Activated T-helper 1 cell treated with anti-CD3 and anti-CD28 coated beads, Interleukin-12 subunit alpha, Interleukin-12 subunit beta, Interleukin-2, Interleukin-4 antibody, amounts not matched to agents 30 ng/mL and 10 ng/mL and 1 ng/mL, durations not matched to agents 14 hours and 24 hours and 36 hours (primary cell): Measurements from ENCODE around the gene IRX3. TPM values are rescaled to one million over a fixed set of nuclear protein-coding genes. Genes with fewer than 3 reads are reported as not detected.

ENCODE experiments used
- DNase-seq: peaks from one replicate; pipeline ENCODE4 v3.0.0; 2021; ENCODE audit warnings: low spot score
- H3K27ac Mint-ChIP-seq: one replicate; pipeline ENCODE4 v1.8.0; 2021; ENCODE audit warnings: mild to moderate bottlenecking, mixed read lengths
- H3K27me3 Mint-ChIP-seq: one replicate; pipeline ENCODE4 v1.8.0; 2022; ENCODE audit warnings: mild to moderate bottlenecking, moderate library complexity, mixed read lengths; ENCODE audit not compliant: insufficient read depth
- H3K36me3 Mint-ChIP-seq: one replicate; pipeline ENCODE4 v1.8.0; 2021; ENCODE audit warnings: low read depth, mixed read lengths
- H3K4me1 Mint-ChIP-seq: one replicate; pipeline ENCODE4 v1.8.0; 2021; ENCODE audit warnings: low read depth, mixed read lengths
- H3K4me3 Mint-ChIP-seq: one replicate; pipeline ENCODE4 v1.8.0; 2021; ENCODE audit warnings: mild to moderate bottlenecking, moderate library complexity, mixed read lengths
- H3K9me3 Mint-ChIP-seq: one replicate; pipeline ENCODE4 v1.8.0; 2021; ENCODE audit warnings: mixed read lengths
- intact Hi-C: fragments of 100-400 bp; cut with micrococcal nuclease; formaldehyde crosslinking; loops from one replicate; pipeline ENCODE4 v1.15.1; 2024
- total RNA-seq: library from RNA; stranded (reverse); gene quantifications from 2 replicates; pipeline ENCODE4 v1.2.3, GENCODE V29; 2022

IRX3 gene
- total RNA-seq, 1 donor from 2014 or later = 1.1 TPM

- Mint-ChIP-seq H3K36me3 (no peaks in the 10 kb centered on the region), H3K27me3 (no peaks in the 10 kb centered on the region), H3K4me3 (no peak overlapping the region), H3K4me1 (no peaks in the 10 kb centered on the region), H3K9me3 (peaks cover 4% of the 10 kb centered on the region), H3K27ac (no peak overlapping the region)
- no peak for DNase-seq
- intact Hi-C loops = no loop called here
Measured at GRCh38 chr16:54246454-54246821, 40.1 kb downstream of the IRX3 start.

- Mint-ChIP-seq H3K4me1 (no peaks in the 10 kb centered on the region), H3K36me3 (no peaks in the 10 kb centered on the region), H3K9me3 (peaks cover 4% of the 10 kb centered on the region), H3K27ac (no peak overlapping the region), H3K27me3 (no peaks in the 10 kb centered on the region), H3K4me3 (no peak overlapping the region)
- intact Hi-C loops = no loop called here
- DNase-seq = no peak
Measured at GRCh38 chr16:54245788-54246453, 40.7 kb downstream of the IRX3 start.

- Mint-ChIP-seq H3K27me3 (no peaks in the 10 kb centered on the region), H3K27ac (no peak overlapping the region), H3K4me1 (no peaks in the 10 kb centered on the region), H3K36me3 (no peaks in the 10 kb centered on the region), H3K9me3 (peaks cover 4% of the 10 kb centered on the region), H3K4me3 (no peak overlapping the region)
- DNase-seq = no peak
- intact Hi-C loops = no loop called here
Measured at GRCh38 chr16:54244061-54244886, 42.3 kb downstream of the IRX3 start.

- H3K4me3 Mint-ChIP-seq = no peak overlapping the region
- no peaks in the 10 kb centered on the region for H3K27me3 Mint-ChIP-seq
- no peaks in the 10 kb centered on the region for H3K36me3 Mint-ChIP-seq
- H3K27ac Mint-ChIP-seq = no peak overlapping the region
- no peaks in the 10 kb centered on the region for H3K4me1 Mint-ChIP-seq
- H3K9me3 Mint-ChIP-seq = peaks cover 4% of the 10 kb centered on the region
- intact Hi-C loops = no loop called here
- DNase-seq = no peak
Measured at GRCh38 chr16:54243202-54243601, 43.4 kb downstream of the IRX3 start.

GRCh38 chr16:54242199-54242598, 44.4 kb downstream of the IRX3 start:
- H3K4me3 Mint-ChIP-seq = no peak overlapping the region
- H3K9me3 Mint-ChIP-seq = peaks cover 4% of the 10 kb centered on the region
- no peaks in the 10 kb centered on the region for H3K4me1 Mint-ChIP-seq
- no peak for DNase-seq
- no peaks in the 10 kb centered on the region for H3K27me3 Mint-ChIP-seq
- no peaks in the 10 kb centered on the region for H3K36me3 Mint-ChIP-seq
- intact Hi-C loops = no loop called here
- H3K27ac Mint-ChIP-seq = no peak overlapping the region

- H3K9me3 Mint-ChIP-seq = peaks cover 4% of the 10 kb centered on the region
- intact Hi-C loops = no loop called here
Measured at GRCh38 chr16:54241525-54241924, 45.1 kb downstream of the IRX3 start.

GRCh38 chr16:54240271-54241129, 46.1 kb downstream of the IRX3 start:
- no peak for DNase-seq
- Mint-ChIP-seq H3K4me3 (no peak overlapping the region), H3K36me3 (no peaks in the 10 kb centered on the region), H3K4me1 (no peaks in the 10 kb centered on the region), H3K27ac (no peak overlapping the region), H3K9me3 (no peaks in the 10 kb centered on the region), H3K27me3 (no peaks in the 10 kb centered on the region)
- intact Hi-C loops = no loop called here

More at GRCh38 chr16:54241525-54241924, 45.1 kb downstream of the IRX3 start:
- no peak overlapping the region for H3K4me3 Mint-ChIP-seq
- no peaks in the 10 kb centered on the region for H3K36me3 Mint-ChIP-seq
- no peaks in the 10 kb centered on the region for H3K27me3 Mint-ChIP-seq
- DNase-seq = no peak
- H3K27ac Mint-ChIP-seq = no peak overlapping the region
- no peaks in the 10 kb centered on the region for H3K4me1 Mint-ChIP-seq

GRCh38 chr16:54239456-54239855, 47.1 kb downstream of the IRX3 start:
- Mint-ChIP-seq H3K9me3 (no peaks in the 10 kb centered on the region), H3K27ac (no peak overlapping the region), H3K4me1 (no peaks in the 10 kb centered on the region), H3K27me3 (no peaks in the 10 kb centered on the region), H3K4me3 (no peak overlapping the region), H3K36me3 (no peaks in the 10 kb centered on the region)
- intact Hi-C loops = no loop called here
- DNase-seq = no peak

GRCh38 chr16:54236773-54237172, 49.8 kb downstream of the IRX3 start:
- H3K27ac Mint-ChIP-seq = no peak overlapping the region
- H3K36me3 Mint-ChIP-seq = no peaks in the 10 kb centered on the region
- no peaks in the 10 kb centered on the region for H3K27me3 Mint-ChIP-seq
- no peak overlapping the region for H3K4me3 Mint-ChIP-seq
- no peaks in the 10 kb centered on the region for H3K4me1 Mint-ChIP-seq
- no peaks in the 10 kb centered on the region for H3K9me3 Mint-ChIP-seq
- intact Hi-C loops = no loop called here
- DNase-seq = no peak

GRCh38 chr16:54233615-54234014, 53.0 kb downstream of the IRX3 start:
- Mint-ChIP-seq H3K36me3 (no peaks in the 10 kb centered on the region), H3K9me3 (no peaks in the 10 kb centered on the region), H3K4me1 (no peaks in the 10 kb centered on the region), H3K27me3 (no peaks in the 10 kb centered on the region), H3K4me3 (no peak overlapping the region), H3K27ac (no peak overlapping the region)
- DNase-seq = no peak
- intact Hi-C loops = no loop called here
